Neural cell (in vitro differentiated cells): Measurements from ENCODE around the gene CYP19A1. TPM values are rescaled to one million over a fixed set of nuclear protein-coding genes. Genes with fewer than 3 reads are reported as not detected.

Source experiments
- H2AFZ ChIP-seq: fragments of 200-600, 300-800 bp; sonication (generic), shearing (Covaris generic); 2 replicates; pipeline ENCODE4 v1.6.0; 2014; ENCODE audit warnings: low read depth, mild to moderate bottlenecking, antibody characterized with exemption, low read length, moderate library complexity
- H3F3A ChIP-seq: fragments of 200-600 bp; shearing (Covaris generic); 2 replicates; pipeline ENCODE4 v1.6.1; 2016; ENCODE audit warnings: mild to moderate bottlenecking, moderate library complexity, mixed read lengths, antibody characterized with exemption, low read length; ENCODE audit not compliant: insufficient read depth, poor library complexity, severe bottlenecking
- H3K27ac ChIP-seq: fragments of 200-600, 300-800 bp; sonication (generic), shearing (Covaris generic); 2 replicates; pipeline ENCODE4 v1.5.1; 2014; ENCODE audit warnings: mild to moderate bottlenecking, low read length, moderate library complexity
- H3K27me3 ChIP-seq: fragments of 300-800, 200-600 bp; sonication (generic), shearing (Covaris generic); 2 replicates; pipeline ENCODE4 v1.6.0; 2014; ENCODE audit warnings: mild to moderate bottlenecking, low read depth, low read length, moderate library complexity; ENCODE audit not compliant: insufficient read depth
- H3K36me3 ChIP-seq: fragments of 300-800, 200-600 bp; sonication (generic), shearing (Covaris generic); 2 replicates; pipeline ENCODE4 v1.5.1; 2014; ENCODE audit warnings: mild to moderate bottlenecking, antibody characterized with exemption, low read length, moderate library complexity; ENCODE audit not compliant: insufficient read depth
- H3K4me2 ChIP-seq: fragments of 300-800, 200-600 bp; sonication (generic), shearing (Covaris generic); 2 replicates; pipeline ENCODE4 v1.6.0; 2014; ENCODE audit warnings: mild to moderate bottlenecking, low read length
- H3K4me3 ChIP-seq: fragments of 300-800, 200-600 bp; sonication (generic), shearing (Covaris generic); 2 replicates; pipeline ENCODE4 v1.5.1; 2014; ENCODE audit warnings: mild to moderate bottlenecking, low read length, moderate library complexity
- H3K79me2 ChIP-seq: fragments of 200-600 bp; shearing (Covaris generic); replicated peaks from 2 replicates; pipeline ENCODE4 v1.6.0; 2014; ENCODE audit warnings: mild to moderate bottlenecking, low read length, moderate library complexity; ENCODE audit not compliant: insufficient read depth
- H3K9ac ChIP-seq: fragments of 300-800, 200-600 bp; sonication (generic), shearing (Covaris generic); 2 replicates; pipeline ENCODE4 v1.6.1; 2016; ENCODE audit warnings: mild to moderate bottlenecking, low read length, mixed read lengths
- H3K9me2 ChIP-seq: fragments of 200-600 bp; shearing (Covaris generic); 2 replicates; pipeline ENCODE4 v1.6.1; 2016; ENCODE audit warnings: mild to moderate bottlenecking, low read length, mixed read lengths; ENCODE audit not compliant: insufficient read depth
- H3K9me3 ChIP-seq: fragments of 200-600, 300-800 bp; sonication (generic), shearing (Covaris generic); 2 replicates; pipeline ENCODE4 v1.6.1; 2016; ENCODE audit warnings: mild to moderate bottlenecking, mixed run types, low read length, moderate library complexity, mixed read lengths
- H4K20me1 ChIP-seq: fragments of 200-600 bp; shearing (Covaris generic); 2 replicates; pipeline ENCODE4 v1.6.1; 2016; ENCODE audit warnings: mild to moderate bottlenecking, mixed run types; ENCODE audit not compliant: insufficient read depth
- EP300 ChIP-seq: fragments of 450-650 bp; conservative IDR thresholded peaks from 2 replicates; pipeline ENCODE4 v1.6.1; 2014; ENCODE audit warnings: antibody characterized with exemption, mild to moderate bottlenecking, moderate library complexity; ENCODE audit not compliant: poor library complexity, severe bottlenecking
- EZH2 ChIP-seq: fragments of 200-600, 300-800 bp; shearing (Covaris generic), sonication (generic); IDR thresholded peaks from 2 replicates; pipeline ENCODE4 v1.6.1; 2014; ENCODE audit warnings: antibody characterized with exemption, low read length, borderline replicate concordance, mild to moderate bottlenecking; ENCODE audit not compliant: insufficient read depth, poor library complexity, severe bottlenecking
- MXI1 ChIP-seq: fragments of 450-650 bp; conservative IDR thresholded peaks from 2 replicates; pipeline ENCODE4 v1.6.1; 2014; ENCODE audit warnings: antibody characterized with exemption, mild to moderate bottlenecking; ENCODE audit not compliant: poor library complexity, severe bottlenecking
- POLR2AphosphoS5 ChIP-seq: IDR thresholded peaks from 2 replicates; pipeline ENCODE4 v1.6.1; 2012
- RAD21 ChIP-seq: fragments of 450-650 bp; conservative IDR thresholded peaks from 2 replicates; pipeline ENCODE4 v1.6.1; 2014; ENCODE audit warnings: antibody characterized with exemption, mild to moderate bottlenecking, moderate library complexity
- REST ChIP-seq: IDR thresholded peaks from 2 replicates; pipeline ENCODE4 v1.6.1; 2012; ENCODE audit warnings: borderline replicate concordance
- SMC3 ChIP-seq: fragments of 450-650 bp; conservative IDR thresholded peaks from 2 replicates; pipeline ENCODE4 v1.6.1; 2014; ENCODE audit warnings: antibody characterized with exemption, mild to moderate bottlenecking, moderate library complexity; ENCODE audit not compliant: poor library complexity
- TAF1 ChIP-seq: IDR thresholded peaks from 2 replicates; pipeline ENCODE4 v1.6.1; 2012; ENCODE audit warnings: low read depth
- polyA plus RNA-seq: library from polyadenylated mRNA; depleted of rRNA; stranded (reverse); fragments of >200 nt; gene quantifications from 2 replicates; pipeline ENCODE4 v1.2.3, GENCODE V29; 2014
- TF ChIP-seq, protein P1 (sequence below): fragments of 450-650 bp; IDR thresholded peaks from 2 replicates; pipeline ENCODE4 v1.5.1; 2014; ENCODE audit warnings: antibody characterized with exemption, mild to moderate bottlenecking, moderate library complexity; ENCODE audit not compliant: poor library complexity, severe bottlenecking

Gene CYP19A1
- polyA plus RNA-seq, 1 donor from 2014 or later: not detected

DNA sequence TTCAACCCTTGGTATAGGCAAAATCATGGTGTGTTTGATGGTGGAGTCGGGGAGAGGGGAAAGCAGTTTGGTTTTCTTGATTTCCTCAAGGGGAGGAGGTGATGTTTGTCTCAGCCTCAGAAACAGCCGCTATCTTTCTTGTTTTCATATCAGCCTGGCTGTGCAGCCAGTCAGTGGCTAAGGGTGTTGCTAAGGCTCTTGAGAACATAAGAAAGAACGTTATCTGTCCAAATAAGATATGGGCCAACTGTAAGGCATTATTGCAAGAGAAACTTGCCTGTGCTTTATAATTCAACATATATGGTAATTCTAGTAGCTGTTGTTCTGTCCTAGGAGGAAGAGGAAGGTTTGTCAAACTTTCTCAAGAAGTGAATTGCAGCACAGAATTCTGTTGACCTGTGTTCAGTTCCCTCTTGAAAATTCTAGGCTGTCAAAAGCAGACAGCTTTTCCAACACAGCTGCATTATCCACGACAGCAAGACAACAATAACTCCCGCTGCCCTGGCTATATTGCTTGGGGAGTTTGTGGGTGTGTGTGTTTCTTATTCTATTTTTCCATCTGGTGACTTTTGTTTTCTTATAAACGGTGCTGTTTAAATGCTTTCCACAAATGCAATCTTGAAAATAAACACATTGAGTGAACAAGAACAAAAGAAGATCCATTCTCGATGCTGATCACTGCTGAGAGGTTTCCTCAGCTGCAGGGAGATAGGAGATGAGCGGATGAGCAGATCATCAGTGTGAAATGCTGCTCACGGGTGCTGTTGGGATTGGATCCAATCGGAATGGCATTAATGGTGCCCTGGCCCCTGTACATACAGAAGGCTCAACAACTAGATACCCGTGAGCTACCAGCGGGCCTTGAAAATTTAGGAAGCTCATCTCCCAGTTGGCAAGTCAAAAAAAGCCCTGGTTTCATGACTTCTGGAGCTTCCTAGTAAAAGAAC lies 152.9 kb downstream of the CYP19A1 start:
- Histone ChIP-seq H3F3A (no peaks in the 10 kb centered on the region), H4K20me1 (no peaks in the 10 kb centered on the region), H3K9ac (no peak overlapping the region), H3K79me2 (no peaks in the 10 kb centered on the region), H3K27me3 (no peaks in the 10 kb centered on the region), H2AFZ (no peak overlapping the region), H3K9me3 (no peaks in the 10 kb centered on the region), H3K27ac (no peak overlapping the region), H3K36me3 (no peaks in the 10 kb centered on the region), H3K9me2 (no peaks in the 10 kb centered on the region), H3K4me3 (no peak overlapping the region), H3K4me2 (no peak overlapping the region)
- TF ChIP-seq, protein P1, sequence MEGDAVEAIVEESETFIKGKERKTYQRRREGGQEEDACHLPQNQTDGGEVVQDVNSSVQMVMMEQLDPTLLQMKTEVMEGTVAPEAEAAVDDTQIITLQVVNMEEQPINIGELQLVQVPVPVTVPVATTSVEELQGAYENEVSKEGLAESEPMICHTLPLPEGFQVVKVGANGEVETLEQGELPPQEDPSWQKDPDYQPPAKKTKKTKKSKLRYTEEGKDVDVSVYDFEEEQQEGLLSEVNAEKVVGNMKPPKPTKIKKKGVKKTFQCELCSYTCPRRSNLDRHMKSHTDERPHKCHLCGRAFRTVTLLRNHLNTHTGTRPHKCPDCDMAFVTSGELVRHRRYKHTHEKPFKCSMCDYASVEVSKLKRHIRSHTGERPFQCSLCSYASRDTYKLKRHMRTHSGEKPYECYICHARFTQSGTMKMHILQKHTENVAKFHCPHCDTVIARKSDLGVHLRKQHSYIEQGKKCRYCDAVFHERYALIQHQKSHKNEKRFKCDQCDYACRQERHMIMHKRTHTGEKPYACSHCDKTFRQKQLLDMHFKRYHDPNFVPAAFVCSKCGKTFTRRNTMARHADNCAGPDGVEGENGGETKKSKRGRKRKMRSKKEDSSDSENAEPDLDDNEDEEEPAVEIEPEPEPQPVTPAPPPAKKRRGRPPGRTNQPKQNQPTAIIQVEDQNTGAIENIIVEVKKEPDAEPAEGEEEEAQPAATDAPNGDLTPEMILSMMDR: no peak
- TF ChIP-seq TAF1 (no peak), MXI1 (no peak), SMC3 (no peak), REST (no peak), EP300 (no peak)

DNA sequence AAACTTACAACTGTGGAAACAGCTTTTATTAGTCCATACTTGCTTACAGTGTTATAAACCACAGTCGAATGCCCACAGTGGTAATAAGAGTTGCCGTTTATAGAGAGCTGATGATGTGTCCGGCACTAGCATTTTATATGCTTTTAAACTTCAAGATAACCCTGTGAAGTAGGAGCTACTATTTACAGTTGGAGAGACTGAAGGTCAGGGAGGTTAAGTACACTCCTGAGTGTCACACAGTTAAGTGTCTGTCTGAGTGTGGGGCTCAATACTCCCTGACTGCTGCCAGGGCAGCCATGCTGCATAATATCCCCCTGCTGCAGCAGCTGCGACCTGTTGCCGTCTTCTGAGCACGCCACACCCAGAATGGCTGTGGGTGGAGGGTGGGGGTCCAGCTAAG lies 153.8 kb downstream of the CYP19A1 start:
- H3K4me3 ChIP-seq: no peak overlapping the region
- TF ChIP-seq MXI1: no peak
- no peak for TF ChIP-seq RAD21
- H3K9me3 ChIP-seq: no peaks in the 10 kb centered on the region
- H3F3A ChIP-seq: no peaks in the 10 kb centered on the region
- H3K4me2 ChIP-seq: no peak overlapping the region
- no peak overlapping the region for H3K27ac ChIP-seq
- H3K9ac ChIP-seq: no peak overlapping the region
- no peaks in the 10 kb centered on the region for H3K9me2 ChIP-seq
- H3K27me3 ChIP-seq: no peaks in the 10 kb centered on the region
- no peaks in the 10 kb centered on the region for H3K36me3 ChIP-seq
- no peaks in the 10 kb centered on the region for H4K20me1 ChIP-seq
- H2AFZ ChIP-seq: no peak overlapping the region
- H3K79me2 ChIP-seq: no peaks in the 10 kb centered on the region

GRCh38 chr15:51183076-51183475 lies 155.3 kb downstream of the CYP19A1 start:
- Histone ChIP-seq H3K79me2 (no peaks in the 10 kb centered on the region), H3F3A (no peaks in the 10 kb centered on the region), H4K20me1 (no peaks in the 10 kb centered on the region), H3K9me3 (no peaks in the 10 kb centered on the region), H2AFZ (no peak overlapping the region), H3K4me3 (no peak overlapping the region), H3K36me3 (no peaks in the 10 kb centered on the region), H3K9ac (no peak overlapping the region), H3K9me2 (no peaks in the 10 kb centered on the region), H3K27ac (no peak overlapping the region), H3K4me2 (no peak overlapping the region), H3K27me3 (no peaks in the 10 kb centered on the region)
- TF ChIP-seq SMC3 (no peak), TAF1 (no peak), EZH2 (no peak), REST (no peak), EP300 (no peak), MXI1 (no peak), POLR2AphosphoS5 (no peak)
- TF ChIP-seq, protein P1: no peak
